ENCODE measurements around the gene OLR1.
"Not testable (repeated sequence)": the region's sequence is repeated elsewhere in the genome, so short reads cannot be mapped to it uniquely, and the experiment has no call there.

Gene OLR1

GRCh38 chr12:10190558-10191388 is 18.8 kb upstream of the OLR1 start:
- DNase-seq (ENCODE audit: low spot score), result peak; percentile 80

GRCh38 chr12:10189653-10190052 is 17.7 kb upstream of the OLR1 start:
- DNase-seq (ENCODE audit: low spot score), result peak; percentile 12

- not testable (repeated sequence) for DNase-seq (ENCODE audit: low spot score)
Measured at GRCh38 chr12:10186958-10187357, 15.0 kb upstream of the OLR1 start.

- no peak for DNase-seq (ENCODE audit: low spot score)
Measured at GRCh38 chr12:10186299-10186698, 14.4 kb upstream of the OLR1 start.

GRCh38 chr12:10184261-10184843 is 12.4 kb upstream of the OLR1 start:
- no peak for DNase-seq (ENCODE audit: low spot score)

GRCh38 chr12:10182354-10183049 is 10.6 kb upstream of the OLR1 start:
- no peak for DNase-seq (ENCODE audit: low spot score)

GRCh38 chr12:10179776-10180181 is 7.8 kb upstream of the OLR1 start:
- no peak for DNase-seq (ENCODE audit: low spot score)

- DNase-seq (ENCODE audit: low spot score), result no peak
Measured at GRCh38 chr12:10178821-10179220, 6.9 kb upstream of the OLR1 start, which contains the start of gene TMEM52B. Gene TMEM52B (plus strand): TSS chr12:10179032. CDS start chr12:10179575, 543 bp downstream.

GRCh38 chr12:10175846-10176636 is 4.1 kb upstream of the OLR1 start:
- no peak for DNase-seq (ENCODE audit: low spot score)

- DNase-seq (ENCODE audit: low spot score), result no peak
Measured at GRCh38 chr12:10174986-10175614, 3.2 kb upstream of the OLR1 start.

GRCh38 chr12:10170216-10170615 is 1.7 kb downstream of the OLR1 start:
- no peak for DNase-seq (ENCODE audit: low spot score)

- DNase-seq (ENCODE audit: low spot score), result no peak
Measured at GRCh38 chr12:10169104-10169503, 2.8 kb downstream of the OLR1 start.

GRCh38 chr12:10167599-10167998 is 4.3 kb downstream of the OLR1 start:
- no peak for DNase-seq (ENCODE audit: low spot score)

- DNase-seq (ENCODE audit: low spot score), result no peak
Measured at GRCh38 chr12:10165421-10165820, 6.5 kb downstream of the OLR1 start.

GRCh38 chr12:10163084-10163483 is 8.8 kb downstream of the OLR1 start:
- DNase-seq (ENCODE audit: low spot score), result no peak

GRCh38 chr12:10160617-10161385 is 11.1 kb downstream of the OLR1 start:
- DNase-seq (ENCODE audit: low spot score), result peak; percentile 12

GRCh38 chr12:10159280-10159679 is 12.7 kb downstream of the OLR1 start:
- no peak for DNase-seq (ENCODE audit: low spot score)

GRCh38 chr12:10158406-10158805 is 13.5 kb downstream of the OLR1 start:
- no peak for DNase-seq (ENCODE audit: low spot score)

- DNase-seq (ENCODE audit: low spot score), result no peak
Measured at GRCh38 chr12:10155966-10156365, 16.0 kb downstream of the OLR1 start.

- DNase-seq (ENCODE audit: low spot score), result peak; percentile 43
Measured at GRCh38 chr12:10154145-10154496, 17.8 kb downstream of the OLR1 start.
